Hair follicle dermal papilla cell (primary cell): ENCODE measurements around the gene DCTPP1. TPM values are rescaled to one million over a fixed set of nuclear protein-coding genes. Genes with fewer than 3 reads are reported as not detected.
A peak's percentile ranks its signal among the peaks of the same experiment; 100 is the strongest.

ENCODE experiments used
- small RNA-seq: library from RNA; depleted of rRNA; stranded (forward); fragments of <200 nt; gene quantifications from one replicate; pipeline ENCODE3, GENCODE V24; 2012
- total RNA-seq: library from RNA; depleted of rRNA; stranded (reverse); fragments of >200 nt; gene quantifications from 2 replicates; pipeline ENCODE4 v1.2.3, GENCODE V29; 2012

Gene DCTPP1
- 7.3 and 8.6 TPM in 2 replicates for total RNA-seq

GRCh38 chr16:30429678-30430427, at the start of gene DCTPP1:
TSS of gene DCTPP1 (minus strand) at chr16:30430030. CDS start at chr16:30429980, 50 bp downstream.

GRCh38 chr16:30472328-30472942, 42.6 kb upstream of the DCTPP1 start, which contains the start of gene ITGAL:
TSS of gene ITGAL (plus strand) at chr16:30472742. CDS start at chr16:30472838, 96 bp downstream.

GRCh38 chr16:30445408-30446202, 15.8 kb upstream of the DCTPP1 start, which contains the start of gene SEPHS2:
TSS of gene SEPHS2 (minus strand) at chr16:30445874. CDS start at chr16:30445727, 147 bp downstream.

GRCh38 chr16:30407102-30407803, 22.6 kb downstream of the DCTPP1 start, which contains the start of gene ZNF771:
TSS of gene ZNF771 (plus strand) at chr16:30407606. CDS start at chr16:30408054, 448 bp downstream.

GRCh38 chr16:30395155-30395991, 34.5 kb downstream of the DCTPP1 start, which contains the start of gene ZNF48:
TSS of gene ZNF48 (plus strand) at chr16:30395420. CDS start at chr16:30395795, 375 bp downstream.

GRCh38 chr16:30382111-30382881, 47.5 kb downstream of the DCTPP1 start, which contains the start of gene SEPTIN1:
TSS of gene SEPTIN1 (minus strand) at chr16:30382561. CDS start at chr16:30382542, 19 bp downstream.

GRCh38 chr16:30374538-30374937, 55.3 kb downstream of the DCTPP1 start, which contains the start of gene MYL11:
TSS of gene MYL11 (plus strand) at chr16:30374802. CDS start at chr16:30374858, 56 bp downstream.

Small RNA genes within 50 kb of the gene (small RNA-seq; reads per million reads assigned to genes)
- gene RF00019 (not detected), gene RF00406 (7.0 reads per million, percentile 85 among the genes with 10 or more reads in this experiment)

Other genes with a start within 250 kb of the DCTPP1 start
- gene CORO1A, start 246.4 kb downstream of the DCTPP1 start, total RNA-seq: 0.49 and 0.73 TPM in 2 replicates
- 26.1 and 65.0 TPM in 2 replicates for gene BOLA2B, start 236.4 kb downstream of the DCTPP1 start, total RNA-seq
- 15.9 and 17.8 TPM in 2 replicates for gene SLX1A, start 236.2 kb downstream of the DCTPP1 start, total RNA-seq
- 3.7 and 3.8 TPM in 2 replicates for gene SULT1A3, start 230.8 kb downstream of the DCTPP1 start, total RNA-seq
- 0.65 TPM in 1 of 2 replicates, not detected in the other for gene NPIPB13, start 181.6 kb downstream of the DCTPP1 start, total RNA-seq
- gene CD2BP2, start 74.7 kb downstream of the DCTPP1 start, total RNA-seq: 28.8 and 30.7 TPM in 2 replicates
- 45.1 and 47.4 TPM in 2 replicates for gene TBC1D10B, start 59.5 kb downstream of the DCTPP1 start, total RNA-seq
- not detected in 2 replicates for gene MYL11, start 55.2 kb downstream of the DCTPP1 start, total RNA-seq
- 0.12 and 0.32 TPM in 2 replicates for gene SEPTIN1, start 47.5 kb downstream of the DCTPP1 start, total RNA-seq
- 6.3 and 8.0 TPM in 2 replicates for gene ZNF48, start 34.6 kb downstream of the DCTPP1 start, total RNA-seq
- gene ZNF771, start 22.4 kb downstream of the DCTPP1 start, total RNA-seq: 10.8 and 11.5 TPM in 2 replicates
- gene SEPHS2, start 15.8 kb upstream of the DCTPP1 start, total RNA-seq: 9.1 and 12.0 TPM in 2 replicates
- not detected in 2 replicates for gene ITGAL, start 42.7 kb upstream of the DCTPP1 start, total RNA-seq
- 31.5 and 32.9 TPM in 2 replicates for gene ZNF768, start 96.5 kb upstream of the DCTPP1 start, total RNA-seq
- gene ZNF747, start 104.8 kb upstream of the DCTPP1 start, total RNA-seq: 15.3 and 16.6 TPM in 2 replicates
- gene ZNF764, start 128.3 kb upstream of the DCTPP1 start, total RNA-seq: 8.6 and 9.7 TPM in 2 replicates
- gene ZNF688, start 141.7 kb upstream of the DCTPP1 start, total RNA-seq: 7.2 and 12.5 TPM in 2 replicates
- 11.1 and 15.6 TPM in 2 replicates for gene ZNF785, start 155.7 kb upstream of the DCTPP1 start, total RNA-seq
- 13.8 and 17.0 TPM in 2 replicates for gene ZNF689, start 180.4 kb upstream of the DCTPP1 start, total RNA-seq
- 9.4 and 9.7 TPM in 2 replicates for gene PRR14, start 220.9 kb upstream of the DCTPP1 start, total RNA-seq
- 28.9 and 32.5 TPM in 2 replicates for gene FBRS, start 228.4 kb upstream of the DCTPP1 start, total RNA-seq